ENCODE data around the gene PREB. TPM values are rescaled to one million over a fixed set of nuclear protein-coding genes. Genes with fewer than 3 reads are reported as not detected.

The PREB gene
- total RNA-seq, 1 donor from 2014 or later: 42.9 TPM

DNA sequence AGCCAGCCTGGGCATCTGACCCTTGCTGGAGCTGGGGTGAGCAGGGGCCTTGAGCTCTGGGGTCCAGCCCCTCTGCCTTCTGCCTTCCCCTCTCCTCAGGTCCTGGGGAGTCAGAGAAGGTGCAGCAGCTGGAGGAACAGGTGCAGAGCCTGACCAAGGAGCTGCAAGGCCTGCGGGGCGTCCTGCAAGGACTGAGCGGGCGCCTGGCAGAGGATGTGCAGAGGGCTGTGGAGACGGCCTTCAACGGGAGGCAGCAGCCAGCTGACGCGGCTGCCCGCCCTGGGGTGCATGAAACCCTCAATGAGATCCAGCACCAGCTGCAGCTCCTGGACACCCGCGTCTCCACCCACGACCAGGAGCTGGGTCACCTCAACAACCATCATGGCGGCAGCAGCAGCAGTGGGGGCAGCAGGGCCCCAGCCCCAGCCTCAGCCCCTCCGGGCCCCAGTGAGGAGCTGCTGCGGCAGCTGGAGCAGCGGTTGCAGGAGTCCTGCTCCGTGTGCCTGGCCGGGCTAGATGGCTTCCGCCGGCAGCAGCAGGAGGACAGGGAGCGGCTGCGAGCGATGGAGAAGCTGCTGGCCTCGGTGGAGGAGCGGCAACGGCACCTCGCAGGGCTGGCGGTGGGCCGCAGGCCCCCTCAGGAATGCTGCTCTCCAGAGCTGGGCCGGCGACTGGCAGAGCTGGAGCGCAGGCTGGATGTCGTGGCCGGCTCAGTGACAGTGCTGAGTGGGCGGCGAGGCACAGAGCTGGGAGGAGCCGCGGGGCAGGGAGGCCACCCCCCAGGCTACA lies 52.3 kb downstream of the PREB start:
- peaks cover 13% of the 10 kb centered on the region for H3K4me1 Mint-ChIP-seq (ENCODE audit: unreplicated experiment)
- H3K27ac Mint-ChIP-seq (ENCODE audit: unreplicated experiment): no peak overlapping the region
- TF ChIP-seq, protein P1, sequence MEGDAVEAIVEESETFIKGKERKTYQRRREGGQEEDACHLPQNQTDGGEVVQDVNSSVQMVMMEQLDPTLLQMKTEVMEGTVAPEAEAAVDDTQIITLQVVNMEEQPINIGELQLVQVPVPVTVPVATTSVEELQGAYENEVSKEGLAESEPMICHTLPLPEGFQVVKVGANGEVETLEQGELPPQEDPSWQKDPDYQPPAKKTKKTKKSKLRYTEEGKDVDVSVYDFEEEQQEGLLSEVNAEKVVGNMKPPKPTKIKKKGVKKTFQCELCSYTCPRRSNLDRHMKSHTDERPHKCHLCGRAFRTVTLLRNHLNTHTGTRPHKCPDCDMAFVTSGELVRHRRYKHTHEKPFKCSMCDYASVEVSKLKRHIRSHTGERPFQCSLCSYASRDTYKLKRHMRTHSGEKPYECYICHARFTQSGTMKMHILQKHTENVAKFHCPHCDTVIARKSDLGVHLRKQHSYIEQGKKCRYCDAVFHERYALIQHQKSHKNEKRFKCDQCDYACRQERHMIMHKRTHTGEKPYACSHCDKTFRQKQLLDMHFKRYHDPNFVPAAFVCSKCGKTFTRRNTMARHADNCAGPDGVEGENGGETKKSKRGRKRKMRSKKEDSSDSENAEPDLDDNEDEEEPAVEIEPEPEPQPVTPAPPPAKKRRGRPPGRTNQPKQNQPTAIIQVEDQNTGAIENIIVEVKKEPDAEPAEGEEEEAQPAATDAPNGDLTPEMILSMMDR (IDR thresholded peaks at IDR 0.05; ENCODE audit: unreplicated experiment): no peak

More for the DNA sequence above, 52.3 kb downstream of the PREB start:
- Mint-ChIP-seq H3K4me3 (ENCODE audit: unreplicated experiment) (no peak overlapping the region), H3K27me3 (ENCODE audit: unreplicated experiment) (peaks cover 20% of the 10 kb centered on the region), H3K36me3 (ENCODE audit: low read depth, unreplicated experiment) (no peaks in the 10 kb centered on the region), H3K9me3 (ENCODE audit: unreplicated experiment) (no peaks in the 10 kb centered on the region)
- no peak for DNase-seq (ENCODE audit: low spot score)

Other genes with a start within 250 kb of the PREB start
- 4.1 TPM for gene MAPRE3, start 164.0 kb downstream of the PREB start, total RNA-seq (ENCODE audit: unreplicated experiment)
- gene TMEM214, start 101.7 kb downstream of the PREB start, total RNA-seq (ENCODE audit: unreplicated experiment): 55.3 TPM
- gene AGBL5, start 83.0 kb downstream of the PREB start, total RNA-seq (ENCODE audit: unreplicated experiment): 32.5 TPM
- 379 TPM for gene OST4, start 63.0 kb downstream of the PREB start, total RNA-seq (ENCODE audit: unreplicated experiment)
- gene EMILIN1, start 56.0 kb downstream of the PREB start, total RNA-seq (ENCODE audit: unreplicated experiment): 2.1 TPM
- gene KHK, start 47.9 kb downstream of the PREB start, total RNA-seq (ENCODE audit: unreplicated experiment): 1.4 TPM
- gene CGREF1, start 15.5 kb downstream of the PREB start, total RNA-seq (ENCODE audit: unreplicated experiment): not detected
- 0.31 TPM for gene ABHD1, start 10.8 kb downstream of the PREB start, total RNA-seq (ENCODE audit: unreplicated experiment)
- gene PRR30, start 4.8 kb upstream of the PREB start, total RNA-seq (ENCODE audit: unreplicated experiment): not detected
- gene TCF23, start 14.4 kb upstream of the PREB start, total RNA-seq (ENCODE audit: unreplicated experiment): not detected
- 89.9 TPM for gene ATRAID, start 77.4 kb upstream of the PREB start, total RNA-seq (ENCODE audit: unreplicated experiment)
- gene SLC5A6, start 77.6 kb upstream of the PREB start, total RNA-seq (ENCODE audit: unreplicated experiment): 63.0 TPM
- 49.4 TPM for gene CAD, start 82.7 kb upstream of the PREB start, total RNA-seq (ENCODE audit: unreplicated experiment)
- gene SLC30A3, start 128.4 kb upstream of the PREB start, total RNA-seq (ENCODE audit: unreplicated experiment): not detected
- gene DNAJC5G, start 140.8 kb upstream of the PREB start, total RNA-seq (ENCODE audit: unreplicated experiment): not detected
- not detected for gene TRIM54, start 147.8 kb upstream of the PREB start, total RNA-seq (ENCODE audit: unreplicated experiment)
- gene UCN, start 173.8 kb upstream of the PREB start, total RNA-seq (ENCODE audit: unreplicated experiment): 1.5 TPM
- 55.0 TPM for gene MPV17, start 188.5 kb upstream of the PREB start, total RNA-seq (ENCODE audit: unreplicated experiment)
- 61.4 TPM for gene GTF3C2, start 222.1 kb upstream of the PREB start, total RNA-seq (ENCODE audit: unreplicated experiment)
- gene EIF2B4, start 235.7 kb upstream of the PREB start, total RNA-seq (ENCODE audit: unreplicated experiment): 48.6 TPM
- 90.5 TPM for gene SNX17, start 236.0 kb upstream of the PREB start, total RNA-seq (ENCODE audit: unreplicated experiment)
- gene ZNF513, start 246.1 kb upstream of the PREB start, total RNA-seq (ENCODE audit: unreplicated experiment): 20.8 TPM

Data from endothelial cell (in vitro differentiated cells).